ENCODE results near the gene COX11.

The COX11 gene

GRCh38 chr17:54945231-54945630 is 23.2 kb downstream of the COX11 start:
- Mint-ChIP-seq H3K27me3 (ENCODE audit: low read depth) (no peaks in the 10 kb centered on the region), H3K4me1 (ENCODE audit: low read depth) (peaks cover 1% of the 10 kb centered on the region)

DNA sequence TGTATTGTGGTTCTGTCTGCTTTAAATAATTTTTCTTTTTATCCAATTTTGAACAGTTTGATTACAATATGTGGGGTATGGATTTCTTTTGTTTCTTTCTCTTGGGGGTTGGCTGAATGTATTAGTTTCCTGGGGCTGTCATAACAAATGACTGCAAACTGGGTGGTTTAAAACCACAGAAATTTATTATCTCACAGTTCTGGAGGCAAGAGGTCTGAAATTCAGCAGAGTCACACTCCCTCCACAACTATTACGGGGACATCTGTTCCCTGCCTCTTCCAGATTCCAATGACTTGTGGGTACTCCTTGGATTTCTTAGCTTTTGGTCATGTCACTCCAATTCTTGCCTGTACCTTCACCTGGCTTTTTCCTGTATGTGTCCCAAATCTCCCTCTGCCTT is 23.7 kb downstream of the COX11 start:
- Mint-ChIP-seq H3K4me1 (ENCODE audit: low read depth) (peaks cover 1% of the 10 kb centered on the region), H3K36me3 (ENCODE audit: low read depth) (no peaks in the 10 kb centered on the region), H3K4me3 (no peak overlapping the region), H3K27me3 (ENCODE audit: low read depth) (no peaks in the 10 kb centered on the region), H3K27ac (no peak overlapping the region), H3K9me3 (no peaks in the 10 kb centered on the region)

More at GRCh38 chr17:54945231-54945630, 23.2 kb downstream of the COX11 start:
- Mint-ChIP-seq H3K9me3 (no peaks in the 10 kb centered on the region), H3K36me3 (ENCODE audit: low read depth) (no peaks in the 10 kb centered on the region), H3K4me3 (no peak overlapping the region), H3K27ac (no peak overlapping the region)

DNA sequence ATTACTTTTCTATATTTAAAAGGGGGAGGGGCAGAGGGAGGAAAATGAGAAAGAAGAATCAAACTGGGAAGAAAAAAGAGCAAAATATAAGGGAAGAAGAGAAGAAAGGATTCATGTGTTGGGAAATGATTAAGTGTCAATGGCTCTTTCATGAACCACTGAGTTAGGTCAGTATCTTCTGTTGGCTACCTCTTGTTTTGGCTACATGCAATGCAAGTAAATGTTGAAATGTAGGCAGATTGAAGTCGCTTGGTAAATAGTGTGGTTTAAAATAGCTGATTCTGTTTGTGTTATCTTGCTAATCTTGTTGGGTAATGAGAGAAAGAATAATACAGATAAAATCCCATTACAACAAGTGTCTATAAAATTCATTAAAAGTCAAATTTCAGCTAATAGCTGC is 27.2 kb downstream of the COX11 start:
- no peaks in the 10 kb centered on the region for H3K36me3 Mint-ChIP-seq (ENCODE audit: low read depth)
- no peak overlapping the region for H3K4me3 Mint-ChIP-seq
- no peak overlapping the region for H3K27ac Mint-ChIP-seq

GRCh38 chr17:54937426-54937825 is 31.0 kb downstream of the COX11 start:
- Mint-ChIP-seq H3K36me3 (ENCODE audit: low read depth) (no peaks in the 10 kb centered on the region), H3K4me1 (ENCODE audit: low read depth) (no peaks in the 10 kb centered on the region), H3K27me3 (ENCODE audit: low read depth) (no peaks in the 10 kb centered on the region), H3K9me3 (no peaks in the 10 kb centered on the region), H3K4me3 (no peak overlapping the region), H3K27ac (no peak overlapping the region)

More for the DNA sequence above, 27.2 kb downstream of the COX11 start:
- Mint-ChIP-seq H3K27me3 (ENCODE audit: low read depth) (no peaks in the 10 kb centered on the region), H3K4me1 (ENCODE audit: low read depth) (no peaks in the 10 kb centered on the region), H3K9me3 (no peaks in the 10 kb centered on the region)

DNA sequence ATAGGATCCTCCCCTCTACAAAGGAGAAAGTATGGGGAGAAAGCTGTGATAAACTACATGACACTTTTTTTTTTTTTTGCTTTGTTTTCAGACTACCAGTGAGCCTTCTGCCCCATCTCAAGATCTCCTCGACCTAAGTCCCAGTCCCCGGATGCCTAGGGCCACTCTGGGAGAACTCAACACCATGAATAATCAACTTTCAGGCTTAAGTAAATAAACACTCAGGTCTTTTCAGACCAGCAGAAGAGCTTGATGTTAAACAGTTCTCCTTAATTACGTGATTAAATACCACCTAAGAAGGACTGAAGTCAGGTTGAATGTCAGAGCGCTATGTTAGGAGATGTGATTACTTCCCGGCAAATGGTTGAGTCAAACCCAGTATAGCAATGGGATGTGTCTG is 31.4 kb downstream of the COX11 start:
- Mint-ChIP-seq H3K36me3 (ENCODE audit: low read depth) (no peaks in the 10 kb centered on the region), H3K27me3 (ENCODE audit: low read depth) (no peaks in the 10 kb centered on the region), H3K27ac (no peak overlapping the region), H3K9me3 (no peaks in the 10 kb centered on the region), H3K4me3 (no peak overlapping the region), H3K4me1 (ENCODE audit: low read depth) (no peaks in the 10 kb centered on the region)

GRCh38 chr17:54935471-54935870 is 33.0 kb downstream of the COX11 start:
- Mint-ChIP-seq H3K36me3 (ENCODE audit: low read depth) (no peaks in the 10 kb centered on the region), H3K27me3 (ENCODE audit: low read depth) (no peaks in the 10 kb centered on the region), H3K9me3 (no peaks in the 10 kb centered on the region), H3K4me3 (no peak overlapping the region), H3K27ac (no peak overlapping the region), H3K4me1 (ENCODE audit: low read depth) (no peaks in the 10 kb centered on the region)

DNA sequence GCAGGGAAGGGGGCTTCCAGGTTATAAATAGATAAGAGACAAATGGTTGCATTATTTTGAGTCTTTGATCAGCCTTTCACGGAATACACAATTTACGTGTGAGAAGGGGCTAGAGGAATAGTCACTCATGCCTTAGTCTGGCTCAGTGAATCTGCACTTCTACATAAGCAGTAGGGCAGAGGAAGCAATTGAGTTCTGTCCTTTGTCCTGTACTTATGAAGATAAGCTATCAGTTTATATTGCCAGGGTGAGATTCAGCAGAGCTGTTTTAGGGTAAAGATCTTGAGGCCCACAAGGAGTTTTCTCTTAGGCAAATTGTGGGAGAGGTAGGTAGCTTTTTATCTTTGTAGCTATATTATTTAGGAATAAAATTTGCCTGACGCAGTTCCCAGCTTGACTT is 34.5 kb downstream of the COX11 start:
- H3K27me3 Mint-ChIP-seq (ENCODE audit: low read depth), result no peaks in the 10 kb centered on the region
- H3K36me3 Mint-ChIP-seq (ENCODE audit: low read depth), result no peaks in the 10 kb centered on the region
- H3K27ac Mint-ChIP-seq, result no peak overlapping the region
- no peaks in the 10 kb centered on the region for H3K9me3 Mint-ChIP-seq
- H3K4me3 Mint-ChIP-seq, result no peak overlapping the region
- no peaks in the 10 kb centered on the region for H3K4me1 Mint-ChIP-seq (ENCODE audit: low read depth)

- Mint-ChIP-seq H3K36me3 (ENCODE audit: low read depth) (no peaks in the 10 kb centered on the region), H3K27ac (no peak overlapping the region), H3K27me3 (ENCODE audit: low read depth) (no peaks in the 10 kb centered on the region), H3K4me3 (no peak overlapping the region), H3K4me1 (ENCODE audit: low read depth) (no peaks in the 10 kb centered on the region), H3K9me3 (no peaks in the 10 kb centered on the region)
Measured at GRCh38 chr17:54932711-54933110, 35.7 kb downstream of the COX11 start.

GRCh38 chr17:54927525-54927924 is 40.9 kb downstream of the COX11 start:
- H3K4me1 Mint-ChIP-seq (ENCODE audit: low read depth), result no peaks in the 10 kb centered on the region
- no peaks in the 10 kb centered on the region for H3K27me3 Mint-ChIP-seq (ENCODE audit: low read depth)
- no peak overlapping the region for H3K27ac Mint-ChIP-seq

DNA sequence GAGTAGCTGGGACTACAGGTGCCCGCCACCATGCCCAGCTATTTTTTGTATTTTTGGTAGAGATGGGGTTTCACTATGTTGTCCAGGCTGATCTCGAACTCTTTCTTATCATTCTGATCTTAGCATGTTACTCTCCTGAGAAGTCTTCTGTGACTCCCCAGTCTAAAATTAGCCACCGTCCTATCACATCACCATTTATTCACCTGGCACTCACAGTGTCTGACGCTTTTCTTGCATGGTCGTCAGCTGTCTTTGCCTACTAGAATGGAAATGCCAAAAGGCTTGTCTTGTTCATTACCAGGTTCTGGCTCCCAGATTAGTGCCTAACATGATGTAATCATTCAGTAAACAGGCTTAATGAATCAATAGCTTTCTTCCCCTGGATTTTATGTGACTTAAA is 44.0 kb downstream of the COX11 start:
- Mint-ChIP-seq H3K27ac (no peak overlapping the region), H3K4me3 (no peak overlapping the region), H3K9me3 (no peaks in the 10 kb centered on the region), H3K4me1 (ENCODE audit: low read depth) (no peaks in the 10 kb centered on the region), H3K36me3 (ENCODE audit: low read depth) (no peaks in the 10 kb centered on the region), H3K27me3 (ENCODE audit: low read depth) (no peaks in the 10 kb centered on the region)

More at GRCh38 chr17:54927525-54927924, 40.9 kb downstream of the COX11 start:
- Mint-ChIP-seq H3K36me3 (ENCODE audit: low read depth) (no peaks in the 10 kb centered on the region), H3K4me3 (no peak overlapping the region), H3K9me3 (no peaks in the 10 kb centered on the region)

- no peaks in the 10 kb centered on the region for H3K36me3 Mint-ChIP-seq (ENCODE audit: low read depth)
- no peaks in the 10 kb centered on the region for H3K4me1 Mint-ChIP-seq (ENCODE audit: low read depth)
- H3K27ac Mint-ChIP-seq, result no peak overlapping the region
- H3K27me3 Mint-ChIP-seq (ENCODE audit: low read depth), result no peaks in the 10 kb centered on the region
- H3K9me3 Mint-ChIP-seq, result peaks cover 11% of the 10 kb centered on the region
- H3K4me3 Mint-ChIP-seq, result no peak overlapping the region
Measured at GRCh38 chr17:54920819-54921218, 47.6 kb downstream of the COX11 start.

DNA sequence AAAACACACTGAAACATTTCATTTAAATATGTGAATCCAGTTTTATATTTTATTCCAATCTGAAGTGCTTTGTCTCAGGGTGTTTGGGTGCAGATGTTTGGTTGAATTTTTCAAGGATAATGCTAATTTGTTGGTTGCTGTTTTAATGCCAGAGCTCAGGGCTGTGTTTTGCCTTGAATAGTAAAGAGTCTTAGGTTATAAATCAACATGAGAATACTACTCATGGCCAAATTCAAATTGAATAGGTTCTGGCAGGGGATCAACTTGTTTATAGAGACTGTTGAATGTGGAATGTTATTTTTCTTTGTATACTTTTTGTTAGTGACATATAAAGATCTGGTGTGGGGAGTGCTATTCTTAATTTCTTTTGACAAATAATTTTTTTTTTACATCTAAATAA is 49.0 kb downstream of the COX11 start:
- Mint-ChIP-seq H3K9me3 (peaks cover 11% of the 10 kb centered on the region), H3K36me3 (ENCODE audit: low read depth) (no peaks in the 10 kb centered on the region), H3K27me3 (ENCODE audit: low read depth) (no peaks in the 10 kb centered on the region), H3K4me3 (no peak overlapping the region), H3K27ac (no peak overlapping the region), H3K4me1 (ENCODE audit: low read depth) (no peaks in the 10 kb centered on the region)

- no peaks in the 10 kb centered on the region for H3K4me1 Mint-ChIP-seq (ENCODE audit: low read depth)
- no peaks in the 10 kb centered on the region for H3K36me3 Mint-ChIP-seq (ENCODE audit: low read depth)
- H3K27me3 Mint-ChIP-seq (ENCODE audit: low read depth), result no peaks in the 10 kb centered on the region
- peaks cover 11% of the 10 kb centered on the region for H3K9me3 Mint-ChIP-seq
- no peak overlapping the region for H3K4me3 Mint-ChIP-seq
- H3K27ac Mint-ChIP-seq, result no peak overlapping the region
Measured at GRCh38 chr17:54916721-54917120, 51.7 kb downstream of the COX11 start.

Data from T-helper 1 cell treated with Interleukin-12 subunit alpha and Interleukin-12 subunit beta and Interleukin-4 antibody, amounts not matched to agents 30 μg/mL and 1 μg/mL, for 36 hours (primary cell).